HepG2 (cell line): Measurements from ENCODE around the gene ABCC3. TPM values are rescaled to one million over a fixed set of nuclear protein-coding genes. Genes with fewer than 3 reads are reported as not detected.

Experiments
- ATAC-seq: fragments of 200-7000 bp; cut with Tn5 transposase; 3 replicates; pipeline ENCODE4 v1.9.1; 2020; ENCODE audit warnings: mild to moderate bottlenecking, moderate library complexity
- BruUV-seq: library from RNA; stranded (reverse); fragments of 400-500 nt; replicated peaks from 2 replicates; lab custom pipeline; 2021; lab: Mats Ljungman, UMichigan
- CTCF ChIA-PET: fragments of 300-600 bp; formaldehyde crosslinking; extraction: SDS; loops from one replicate; lab custom pipeline; 2021; ENCODE audit warnings: low total read pairs, inconsistent platforms, low intra/inter-chr PET ratio; lab: Yijun Ruan, JAX
- POLR2A ChIA-PET: fragments of 350-600 bp; sonication (Branson Sonifier 250); formaldehyde crosslinking; loops from one replicate; lab custom pipeline; 2020; ENCODE audit warnings: antibody characterized with exemption, inconsistent platforms; lab: Yijun Ruan, JAX
- DNase-seq: peaks from one replicate; pipeline ENCODE4 v3.0.0-alpha.2; 2015; ENCODE audit warnings: low spot score
- FAIRE-seq: peaks from 3 replicates; lab custom pipeline; 2011; peaks lifted over from hg19 to GRCh38; lab: Jason Lieb, UNC
- H2AFZ ChIP-seq: one replicate; pipeline ENCODE4 v1.6.1; 2011; ENCODE audit warnings: low read length, inconsistent platforms
- H3K27ac ChIP-seq: fragments of 300-600 bp; 3 replicates; pipeline ENCODE4 v1.8.0; 2011; ENCODE audit warnings: mixed run types, mild to moderate bottlenecking, mixed read lengths, low read length, inconsistent platforms; ENCODE audit not compliant: insufficient read depth; ENCODE audit errors: extremely low read length
- H3K27me3 ChIP-seq, 2 experiments: fragments of 200-600 bp in 1 of 2; 2 replicates in 1 of 2; 3 replicates in 1 of 2; pipeline versions ENCODE4 v1.6.0 to v1.8.0; 2011; ENCODE audit warnings: low read length in 2 of 2, mild to moderate bottlenecking in 2 of 2, moderate library complexity in 2 of 2, inconsistent platforms in 1 of 2; ENCODE audit not compliant: insufficient read depth in 2 of 2, control insufficient read depth in 1 of 2
- H3K36me3 ChIP-seq, 2 experiments: fragments of 200-600 bp in 1 of 2; replicated peaks in 1 of 2; 2 replicates in 1 of 2; 3 replicates in 1 of 2; pipeline versions ENCODE4 v1.5.1 to v1.8.0; 2011; ENCODE audit warnings: low read length in 2 of 2, inconsistent platforms in 1 of 2; ENCODE audit not compliant: insufficient read depth in 2 of 2, control insufficient read depth in 1 of 2
- H3K4me1 ChIP-seq: 2 replicates; pipeline ENCODE4 v1.5.1; 2012; ENCODE audit warnings: low read length, inconsistent platforms; ENCODE audit not compliant: insufficient read depth
- H3K4me2 ChIP-seq: 2 replicates; pipeline ENCODE4 v1.6.0; 2011; ENCODE audit warnings: low read depth, low read length, inconsistent platforms
- H3K4me3 ChIP-seq, 3 experiments: fragments of 200-600 bp in 1 of 3; sonication (generic), shearing (Covaris generic) in 1 of 3; replicated peaks in 1 of 3; 2 replicates each; pipeline ENCODE4 v1.5.1; 2011 to 2016; ENCODE audit warnings: low read length in 3 of 3, inconsistent platforms in 2 of 3, low read depth in 2 of 3, mild to moderate bottlenecking in 2 of 3, control low read depth in 1 of 3, mixed read lengths in 1 of 3; ENCODE audit not compliant: insufficient read depth in 1 of 3
- H3K79me2 ChIP-seq: one replicate; pipeline ENCODE4 v1.6.1; 2011; ENCODE audit warnings: low read length, inconsistent platforms; ENCODE audit not compliant: insufficient read depth
- H3K9ac ChIP-seq: 2 replicates; pipeline ENCODE4 v1.6.0; 2011; ENCODE audit warnings: mild to moderate bottlenecking, low read depth, low read length, inconsistent platforms; ENCODE audit not compliant: insufficient read depth
- H3K9me3 ChIP-seq: 2 replicates; pipeline ENCODE4 v1.5.1; 2012; ENCODE audit warnings: mild to moderate bottlenecking, low read length
- H4K20me1 ChIP-seq: 2 replicates; pipeline ENCODE4 v1.6.0; 2011; ENCODE audit warnings: inconsistent platforms, mild to moderate bottlenecking, low read length, moderate library complexity; ENCODE audit not compliant: insufficient read depth
- ATF6 ChIP-seq: sonication (generic); formaldehyde crosslinking; conservative IDR thresholded peaks from 2 replicates; pipeline ENCODE4 v1.4.0; 2020; ENCODE audit warnings: missing genetic modification reagents
- ERF ChIP-seq: IDR thresholded peaks from 2 replicates; pipeline ENCODE4 v1.6.1; 2018; ENCODE audit warnings: missing biosample characterization, missing genetic modification reagents
- KAT8 ChIP-seq: IDR thresholded peaks from 2 replicates; pipeline ENCODE4 v1.6.1; 2016; ENCODE audit warnings: missing genetic modification reagents, missing compliant biosample characterization
- MTF1 ChIP-seq: sonication (generic); formaldehyde crosslinking; IDR thresholded peaks from 2 replicates; pipeline ENCODE4 v1.5.0; 2020; ENCODE audit warnings: missing genetic modification reagents
- NFATC3 ChIP-seq: sonication (generic); formaldehyde crosslinking; IDR thresholded peaks from 2 replicates; pipeline ENCODE4 v1.5.1; 2020; ENCODE audit warnings: mild to moderate bottlenecking, missing genetic modification reagents
- PTBP1 ChIP-seq: fragments of 200-400 bp; formaldehyde crosslinking; IDR thresholded peaks from 2 replicates; pipeline ENCODE4 v1.6.1; 2018; ENCODE audit warnings: low read length, low read depth; ENCODE audit not compliant: poor library complexity, severe bottlenecking
- RFX3 ChIP-seq: IDR thresholded peaks from 2 replicates; pipeline ENCODE4 v1.6.1; 2016; ENCODE audit warnings: missing biosample characterization, missing genetic modification reagents
- SMYD3 ChIP-seq: sonication (generic); formaldehyde crosslinking; IDR thresholded peaks from 2 replicates; pipeline ENCODE4 v1.8.1; 2023; ENCODE audit warnings: mild to moderate bottlenecking, missing genetic modification reagents
- ZNF274 ChIP-seq: sonication (generic); formaldehyde crosslinking; IDR thresholded peaks from 2 replicates; pipeline ENCODE4 v1.5.1; 2020; ENCODE audit warnings: mild to moderate bottlenecking, missing genetic modification reagents
- ZNF547 ChIP-seq: sonication (generic); formaldehyde crosslinking; IDR thresholded peaks from 2 replicates; pipeline ENCODE4 v1.5.1; 2020; ENCODE audit warnings: mild to moderate bottlenecking, missing genetic modification reagents
- ZNF572 ChIP-seq: sonication (generic); formaldehyde crosslinking; IDR thresholded peaks from 2 replicates; pipeline ENCODE4 v1.5.1; 2020; ENCODE audit warnings: mild to moderate bottlenecking, missing genetic modification reagents
- ZSCAN22 ChIP-seq: sonication (generic); formaldehyde crosslinking; IDR thresholded peaks from 2 replicates; pipeline ENCODE4 v1.4.0; 2020; ENCODE audit warnings: mild to moderate bottlenecking, missing genetic modification reagents
- WGBS: methylation state at CpG from one replicate; pipeline ENCODE4 v1.1.6; 2017; ENCODE audit warnings: low lambda C conversion rate; 5-methylcytosine and 5-hydroxymethylcytosine counted together
- in situ Hi-C: cut with HindIII; loops from 2 replicates; pipeline ENCODE4 v1.10.0; 2017; ENCODE audit warnings: low pct_unique_long_range_greater_than_20kb; ENCODE audit not compliant: extremely low pct_ligation_motif_present
- intact Hi-C: fragments of 100-400 bp; cut with micrococcal nuclease; formaldehyde crosslinking; loops from one replicate; pipeline ENCODE4 v1.10.0; 2022; ENCODE audit not compliant: unreplicated experiment
- polyA plus RNA-seq, 8 experiments: library from polyadenylated mRNA; depleted of rRNA in 3 of 8; stranded (reverse) in 7 of 8; unstranded in 1 of 8; fragments of >200 nt; fragmentation: Illumina TruSeq in 4 of 8; extraction: Trizol in 4 of 8; gene quantifications; 2 replicates each; pipeline versions ENCODE4 v1.2.1 to v1.2.3, GENCODE V29; 2011 to 2016; ENCODE audit warnings: low read depth in 4 of 8, missing spikeins in 1 of 8, mixed read lengths in 1 of 8; ENCODE audit not compliant: insufficient read depth in 1 of 8
- total RNA-seq, 5 experiments: library from RNA; depleted of rRNA; stranded (reverse); fragments of >200 nt; fragmentation: Illumina TruSeq; extraction: Trizol; gene quantifications; 2 replicates each; pipeline ENCODE4 v1.2.3, GENCODE V29; 2016; ENCODE audit warnings: low read depth in 1 of 5
- TF ChIP-seq, protein P1 (sequence below): IDR thresholded peaks from 2 replicates; pipeline ENCODE4 v1.6.1; 2012; ENCODE audit warnings: low read depth, low read length, improper control_type of control experiment

The ABCC3 gene
- total and polyA plus RNA-seq, 2 of the 13 experiments (the other 11 are each of a cell fraction or from before 2014, with no cell fraction given) = 25.2 to 50.7 TPM

DNA sequence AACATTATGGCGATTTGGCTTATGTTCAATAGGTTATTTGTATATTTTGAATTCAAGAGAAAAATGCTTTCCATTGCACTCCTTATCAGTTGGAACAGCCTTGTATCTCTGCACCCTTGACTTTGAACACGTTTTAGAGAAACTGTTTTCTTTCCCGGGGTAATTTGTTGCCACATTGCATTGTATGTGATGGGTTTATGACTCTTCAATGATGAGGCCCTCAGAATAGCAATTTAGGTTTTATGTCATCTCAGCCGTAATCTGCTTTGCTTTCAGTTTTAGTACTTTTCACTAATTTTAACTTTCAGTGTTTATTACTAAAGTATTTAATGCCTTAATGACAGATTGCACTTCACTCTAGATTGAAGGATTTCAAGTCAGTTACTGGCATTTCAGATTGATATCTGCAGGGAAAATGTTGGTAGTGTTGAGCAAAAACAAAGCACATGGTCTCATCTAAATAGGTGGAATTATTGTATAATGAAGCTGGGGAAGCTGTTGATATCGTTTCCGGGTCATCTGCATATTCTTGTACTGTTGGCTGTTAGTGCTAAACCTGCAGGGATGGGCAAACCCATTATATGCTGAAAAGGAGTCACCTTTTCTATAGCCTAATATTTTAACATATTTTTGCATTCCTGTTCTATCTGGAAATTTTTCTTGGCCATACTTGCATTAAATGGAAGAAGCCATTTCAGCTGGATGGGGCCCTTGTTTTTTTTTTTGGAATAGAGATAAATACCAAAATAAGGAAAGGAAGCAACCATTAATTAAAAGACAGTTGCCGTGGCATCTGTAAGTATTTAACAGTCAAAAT is 86.7 kb downstream of the ABCC3 start (continued):
- TF ChIP-seq ZNF572 (CRISPR knock-in tag) (no peak), ATF6 (CRISPR knock-in tag) (no peak), ZNF547 (CRISPR knock-in tag) (0 out of 2 replicates have a peak, but pooled peaks have one; percentile 23), KAT8 (CRISPR knock-in tag) (0 out of 2 replicates have a peak, but pooled peaks have one; percentile 25)

GRCh38 chr17:50722746-50723145 is 88.1 kb downstream of the ABCC3 start:
- intact Hi-C loops = no loop called here
- in situ Hi-C loops = no loop called here
- Histone ChIP-seq H3K79me2 (peaks cover 83% of the 10 kb centered on the region), H3K4me1 (peaks cover 71% of the 10 kb centered on the region), H3K9me3 (no peaks in the 10 kb centered on the region), H3K27me3 (no peaks in the 10 kb centered on the region), H4K20me1 (peaks cover 81% of the 10 kb centered on the region), H3K9ac (peak overlapping the region; percentile 43), H3K4me2 (peak overlapping the region; percentile 95), H3K4me3 (peak overlapping the region; percentile 36 to 96 (median 38); a peak in 5 of 6 replicates), H3K27ac (peak overlapping the region; percentile 1), H2AFZ (no peak overlapping the region), H3K36me3 (peaks cover 1 to 6% of the 10 kb centered on the region in 2 experiments; a peak in 1 of 5 replicates)
- TF ChIP-seq ZNF274 (CRISPR knock-in tag) (no peak), ERF (CRISPR knock-in tag) (peak; percentile 20; the same call in 1 of the 2 replicates), MTF1 (CRISPR knock-in tag) (no peak), ZSCAN22 (no peak), PTBP1 (no peak), SMYD3 (CRISPR knock-in tag) (no peak), RFX3 (no peak), NFATC3 (CRISPR knock-in tag) (no peak)
- TF ChIP-seq, protein P1, sequence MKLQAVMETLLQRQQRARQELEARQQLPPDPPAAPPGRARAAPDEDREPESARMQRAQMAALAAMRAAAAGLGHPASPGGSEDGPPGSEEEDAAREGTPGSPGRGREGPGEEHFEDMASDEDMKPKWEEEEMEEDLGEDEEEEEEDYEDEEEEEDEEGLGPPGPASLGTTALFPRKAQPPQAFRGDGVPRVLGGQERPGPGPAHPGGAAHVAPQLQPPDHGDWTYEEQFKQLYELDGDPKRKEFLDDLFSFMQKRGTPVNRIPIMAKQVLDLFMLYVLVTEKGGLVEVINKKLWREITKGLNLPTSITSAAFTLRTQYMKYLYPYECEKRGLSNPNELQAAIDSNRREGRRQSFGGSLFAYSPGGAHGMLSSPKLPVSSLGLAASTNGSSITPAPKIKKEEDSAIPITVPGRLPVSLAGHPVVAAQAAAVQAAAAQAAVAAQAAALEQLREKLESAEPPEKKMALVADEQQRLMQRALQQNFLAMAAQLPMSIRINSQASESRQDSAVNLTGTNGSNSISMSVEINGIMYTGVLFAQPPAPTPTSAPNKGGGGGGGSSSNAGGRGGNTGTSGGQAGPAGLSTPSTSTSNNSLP = 0 out of 2 replicates have a peak, but pooled peaks have one; percentile 7
- CTCF ChIA-PET = no interaction called here
- 16% methylated on average over 3 of the region's 3 CpGs for WGBS
- FAIRE-seq (no peak), ATAC-seq (no peak), DNase-seq (no peak)
- no TSS peak for BruUV-seq
- POLR2A ChIA-PET = no interaction called here
